Ascending aorta (tissue), 2 donors: ENCODE measurements around the gene RPN2. TPM values are rescaled to one million over a fixed set of nuclear protein-coding genes. Genes with fewer than 3 reads are reported as not detected.

ENCODE experiments used
- DNase-seq, 2 donors: peaks; one replicate each; pipeline ENCODE4 v3.0.0-alpha.2; 2019; ENCODE audit warnings: low spot score in 2 of 2
- H3K27ac ChIP-seq, 2 donors: fragments of 200-600 bp; sonication (generic); one replicate each; pipeline ENCODE4 v1.5.1; 2016 to 2017; ENCODE audit warnings: mild to moderate bottlenecking in 1 of 2
- H3K27me3 ChIP-seq: fragments of 200-600 bp; sonication (generic); one replicate; pipeline ENCODE4 v1.5.1; 2017
- H3K36me3 ChIP-seq, 2 donors: fragments of 200-600 bp; sonication (generic); one replicate each; pipeline ENCODE4 v1.5.1; 2016
- H3K4me1 ChIP-seq, 2 donors: fragments of 200-600 bp; sonication (generic); one replicate each; pipeline ENCODE4 v1.5.1; 2016 to 2017; ENCODE audit warnings: mild to moderate bottlenecking in 1 of 2
- H3K4me3 ChIP-seq, 2 donors: fragments of 200-600 bp; sonication (generic); one replicate each; pipeline ENCODE4 v1.5.1; 2016 to 2017; ENCODE audit warnings: mild to moderate bottlenecking in 1 of 2
- H3K9me3 ChIP-seq, 2 donors: fragments of 200-600 bp; sonication (generic); one replicate each; pipeline ENCODE4 v1.5.1; 2016
- intact Hi-C: fragments of 100-400 bp; cut with DNase I; formaldehyde crosslinking; loops from one replicate; pipeline ENCODE4 v1.15.1; 2023
- total RNA-seq: library from RNA; depleted of rRNA; stranded (reverse); fragments of >200 nt; gene quantifications from one replicate; pipeline ENCODE4 v1.1.0, GENCODE V29; 2016
- TF ChIP-seq, protein P1 (sequence below), 3 experiments: fragments of 200-600 bp in 2 of 3; fragments of 450-650 bp in 1 of 3; sonication (generic) in 2 of 3; IDR thresholded peaks; one replicate each; pipeline ENCODE4 v1.5.1; 2016 to 2019; ENCODE audit warnings: antibody characterized with exemption in 3 of 3, mild to moderate bottlenecking in 1 of 3, moderate library complexity in 1 of 3

RPN2 gene
- total RNA-seq, 1 donor from 2014 or later: 114 TPM

- Histone ChIP-seq H3K4me1 (no peaks in the 10 kb centered on the region), H3K27ac (no peak overlapping the region), H3K36me3 (no peaks in the 10 kb centered on the region), H3K9me3 (no peaks in the 10 kb centered on the region), H3K27me3 (no peaks in the 10 kb centered on the region), H3K4me3 (no peak overlapping the region)
- TF ChIP-seq, protein P1, sequence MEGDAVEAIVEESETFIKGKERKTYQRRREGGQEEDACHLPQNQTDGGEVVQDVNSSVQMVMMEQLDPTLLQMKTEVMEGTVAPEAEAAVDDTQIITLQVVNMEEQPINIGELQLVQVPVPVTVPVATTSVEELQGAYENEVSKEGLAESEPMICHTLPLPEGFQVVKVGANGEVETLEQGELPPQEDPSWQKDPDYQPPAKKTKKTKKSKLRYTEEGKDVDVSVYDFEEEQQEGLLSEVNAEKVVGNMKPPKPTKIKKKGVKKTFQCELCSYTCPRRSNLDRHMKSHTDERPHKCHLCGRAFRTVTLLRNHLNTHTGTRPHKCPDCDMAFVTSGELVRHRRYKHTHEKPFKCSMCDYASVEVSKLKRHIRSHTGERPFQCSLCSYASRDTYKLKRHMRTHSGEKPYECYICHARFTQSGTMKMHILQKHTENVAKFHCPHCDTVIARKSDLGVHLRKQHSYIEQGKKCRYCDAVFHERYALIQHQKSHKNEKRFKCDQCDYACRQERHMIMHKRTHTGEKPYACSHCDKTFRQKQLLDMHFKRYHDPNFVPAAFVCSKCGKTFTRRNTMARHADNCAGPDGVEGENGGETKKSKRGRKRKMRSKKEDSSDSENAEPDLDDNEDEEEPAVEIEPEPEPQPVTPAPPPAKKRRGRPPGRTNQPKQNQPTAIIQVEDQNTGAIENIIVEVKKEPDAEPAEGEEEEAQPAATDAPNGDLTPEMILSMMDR (IDR thresholded peaks at IDR 0.05): no peak
- no peak for DNase-seq
- intact Hi-C loops: no loop called here
Measured at GRCh38 chr20:37163832-37164554, 15.1 kb upstream of the RPN2 start.

DNA sequence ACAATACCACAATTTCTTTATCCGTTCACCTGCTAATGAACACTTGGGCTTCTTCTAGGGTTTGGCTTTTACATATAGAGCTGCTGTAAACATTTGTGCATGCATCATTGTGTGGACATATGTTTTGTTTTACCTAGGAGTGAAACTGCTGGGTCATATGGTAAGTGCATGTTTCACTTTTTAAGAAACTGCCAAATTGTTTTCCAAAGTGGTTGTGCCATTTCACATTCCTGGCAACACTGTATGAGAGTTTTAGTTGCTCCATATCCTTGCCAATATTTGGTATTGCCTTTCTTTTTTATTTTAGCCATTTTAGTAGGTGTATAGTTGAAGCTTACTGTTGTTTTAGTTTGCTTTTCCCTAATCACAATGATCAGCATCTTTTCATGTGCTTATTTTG lies 14.1 kb upstream of the RPN2 start:
- TF ChIP-seq, protein P1 (IDR thresholded peaks at IDR 0.05): no peak
- H3K4me1 ChIP-seq: no peaks in the 10 kb centered on the region
- no peaks in the 10 kb centered on the region for H3K36me3 ChIP-seq
- H3K27ac ChIP-seq: no peak overlapping the region
- no peaks in the 10 kb centered on the region for H3K9me3 ChIP-seq
- H3K27me3 ChIP-seq: no peaks in the 10 kb centered on the region
- no peak overlapping the region for H3K4me3 ChIP-seq
- no peak for DNase-seq
- intact Hi-C loops: no loop called here

GRCh38 chr20:37166867-37167266 lies 12.3 kb upstream of the RPN2 start:
- Histone ChIP-seq H3K9me3 (no peaks in the 10 kb centered on the region), H3K27ac (no peak overlapping the region), H3K36me3 (no peaks in the 10 kb centered on the region), H3K4me1 (no peaks in the 10 kb centered on the region), H3K27me3 (no peaks in the 10 kb centered on the region), H3K4me3 (no peak overlapping the region)
- TF ChIP-seq, protein P1 (IDR thresholded peaks at IDR 0.05): no peak
- no peak for DNase-seq
- intact Hi-C loops: no loop called here

DNA sequence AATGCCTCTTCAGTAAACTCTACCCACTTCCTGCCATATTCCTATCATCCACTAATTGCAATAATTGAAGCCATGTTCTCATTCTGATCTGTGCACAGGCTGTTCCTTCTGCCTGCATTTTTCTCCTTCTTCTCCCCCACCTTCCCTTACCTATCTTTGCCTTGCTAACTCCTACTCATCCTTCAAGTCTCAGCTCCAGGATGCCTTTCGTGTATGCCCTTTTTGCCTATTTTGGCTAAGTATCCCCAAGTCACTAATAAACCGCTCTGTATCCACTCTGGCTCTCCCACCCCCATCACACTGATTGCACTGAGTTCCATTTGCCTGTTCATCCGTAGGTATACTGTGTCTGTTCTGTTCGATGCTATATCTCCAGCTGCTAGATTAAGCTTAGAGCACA lies 6.3 kb upstream of the RPN2 start:
- H3K4me1 ChIP-seq: no peaks in the 10 kb centered on the region
- TF ChIP-seq, protein P1 (IDR thresholded peaks at IDR 0.05): no peak
- intact Hi-C loops: no loop called here
- H3K9me3 ChIP-seq: no peaks in the 10 kb centered on the region
- H3K27me3 ChIP-seq: no peaks in the 10 kb centered on the region
- H3K36me3 ChIP-seq: no peaks in the 10 kb centered on the region
- no peak overlapping the region for H3K27ac ChIP-seq
- no peak overlapping the region for H3K4me3 ChIP-seq
- no peak for DNase-seq

DNA sequence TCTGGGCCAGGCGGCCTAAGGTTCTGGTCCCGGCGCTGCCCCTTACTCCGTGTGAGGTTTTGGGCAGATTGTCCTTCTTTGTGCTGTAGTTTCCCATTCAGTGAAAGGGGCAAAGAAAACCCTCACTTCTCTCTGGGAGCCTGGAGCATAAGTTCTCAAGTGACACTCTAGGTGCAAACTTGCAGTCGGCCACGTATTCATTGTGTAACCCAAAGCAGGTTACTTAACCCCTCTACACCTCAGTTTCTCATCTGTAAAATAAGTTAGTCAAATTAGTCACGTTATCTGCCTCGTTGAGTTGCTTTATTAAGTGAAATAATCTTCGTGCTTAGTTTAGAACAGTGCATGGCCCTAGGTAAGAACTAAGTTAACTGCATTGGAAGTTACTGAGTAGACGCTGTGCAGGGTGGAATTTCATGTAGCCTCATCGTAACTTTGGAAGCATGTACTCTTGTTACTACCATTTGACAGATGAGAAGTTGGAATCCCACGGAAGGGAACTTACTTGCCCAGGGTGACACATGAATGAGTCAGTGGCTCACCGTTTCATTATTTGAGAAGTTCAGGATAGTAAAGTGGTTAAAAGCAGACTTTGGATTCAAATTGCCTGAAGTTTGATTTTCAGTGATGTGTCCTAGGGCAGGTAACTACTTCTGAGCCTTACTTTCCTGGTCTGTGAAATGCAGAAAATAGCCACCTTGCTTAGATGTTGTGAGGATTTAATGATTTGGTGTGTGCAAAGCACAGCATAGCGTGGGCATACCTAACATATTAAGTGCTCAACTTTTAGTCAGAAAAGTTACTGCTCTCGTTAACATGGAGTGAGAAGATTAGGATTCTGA lies 774 bp downstream of the RPN2 start:
- Histone ChIP-seq H3K27ac (peak overlapping the region; percentile 99), H3K27me3 (no peaks in the 10 kb centered on the region), H3K9me3 (no peaks in the 10 kb centered on the region), H3K36me3 (peaks cover 7 to 14% of the 10 kb centered on the region in 2 donors), H3K4me1 (peaks cover 0 to 14% of the 10 kb centered on the region in 2 donors), H3K4me3 (peak overlapping the region; percentile 91 to 93)
- DNase-seq: no peak
- intact Hi-C loops: no loop called here
- TF ChIP-seq, protein P1 (IDR thresholded peaks at IDR 0.05): no peak
